Mesenchymal stem cell (in vitro differentiated cells and primary cell): ENCODE data around the gene DNAH8.

Source experiments
- DNase-seq: peaks from one replicate; pipeline ENCODE4 v3.0.0-alpha.2; 2013
- H2AFZ ChIP-seq: one replicate; pipeline ENCODE4 v1.6.1; 2013; ENCODE audit warnings: low read depth, mild to moderate bottlenecking, control low read depth, inconsistent platforms, low read length, moderate library complexity
- H2AK5ac ChIP-seq: 2 replicates; pipeline ENCODE4 v1.6.1; 2013; ENCODE audit warnings: low read length, moderate library complexity, mild to moderate bottlenecking, inconsistent platforms; ENCODE audit not compliant: severe bottlenecking
- H2BK120ac ChIP-seq: one replicate; pipeline ENCODE4 v1.6.1; 2013; ENCODE audit warnings: low read depth, mild to moderate bottlenecking, inconsistent platforms, low read length, moderate library complexity
- H2BK12ac ChIP-seq, 2 experiments: one replicate each; pipeline ENCODE4 v1.6.1; 2013; ENCODE audit warnings: inconsistent platforms in 2 of 2, low read length in 2 of 2, mild to moderate bottlenecking in 2 of 2, moderate library complexity in 2 of 2, control low read depth in 1 of 2
- H2BK15ac ChIP-seq: one replicate; pipeline ENCODE4 v1.6.1; 2013; ENCODE audit warnings: mild to moderate bottlenecking, low read depth, inconsistent platforms; ENCODE audit not compliant: poor library complexity, severe bottlenecking
- H2BK5ac ChIP-seq: 2 replicates; pipeline ENCODE4 v1.6.1; 2013; ENCODE audit warnings: low read depth, mild to moderate bottlenecking, low read length, control low read depth, inconsistent platforms; ENCODE audit not compliant: poor library complexity, severe bottlenecking
- H3K14ac ChIP-seq, 2 experiments: one replicate each; pipeline ENCODE4 v1.6.1; 2013; ENCODE audit warnings: inconsistent platforms in 2 of 2, low read length in 2 of 2, control low read depth in 1 of 2, mild to moderate bottlenecking in 1 of 2, moderate library complexity in 1 of 2
- H3K18ac ChIP-seq, 2 experiments: one replicate each; pipeline ENCODE4 v1.6.1; 2013; ENCODE audit warnings: inconsistent platforms in 2 of 2, low read length in 2 of 2, control low read depth in 1 of 2, low read depth in 1 of 2, mild to moderate bottlenecking in 1 of 2
- H3K23ac ChIP-seq, 2 experiments: one replicate each; pipeline ENCODE4 v1.6.1; 2013; ENCODE audit warnings: inconsistent platforms in 2 of 2, low read length in 2 of 2, mild to moderate bottlenecking in 2 of 2, moderate library complexity in 2 of 2, control low read depth in 1 of 2
- H3K27ac ChIP-seq: 2 replicates; pipeline ENCODE4 v1.5.1; 2013; ENCODE audit warnings: mild to moderate bottlenecking, moderate library complexity, low read length, control low read depth, inconsistent platforms; ENCODE audit not compliant: poor library complexity, severe bottlenecking
- H3K27me3 ChIP-seq, 2 experiments: 2 replicates each; pipeline versions ENCODE4 v1.6.1 to v1.7.0; 2013; ENCODE audit warnings: low read length in 2 of 2, mild to moderate bottlenecking in 2 of 2, moderate library complexity in 2 of 2, control low read depth in 1 of 2, inconsistent platforms in 1 of 2; ENCODE audit not compliant: control insufficient read depth in 1 of 2, insufficient read depth in 1 of 2
- H3K36me3 ChIP-seq, 2 experiments: 2 replicates each; pipeline versions ENCODE4 v1.6.1 to v1.7.0; 2013; ENCODE audit warnings: low read length in 2 of 2, control low read depth in 1 of 2, inconsistent platforms in 1 of 2, low read depth in 1 of 2, mild to moderate bottlenecking in 1 of 2; ENCODE audit not compliant: insufficient read depth in 2 of 2, control insufficient read depth in 1 of 2
- H3K4ac ChIP-seq, 2 experiments: one replicate each; pipeline ENCODE4 v1.6.1; 2013; ENCODE audit warnings: inconsistent platforms in 2 of 2, low read length in 2 of 2, mild to moderate bottlenecking in 2 of 2, moderate library complexity in 2 of 2, control low read depth in 1 of 2, low read depth in 1 of 2
- H3K4me1 ChIP-seq: 2 replicates; pipeline ENCODE4 v1.6.1; 2013; ENCODE audit warnings: low read depth, low read length, control low read depth; ENCODE audit not compliant: control insufficient read depth, insufficient read depth
- H3K4me2 ChIP-seq: 2 replicates; pipeline ENCODE4 v1.6.1; 2013; ENCODE audit warnings: low read length, mild to moderate bottlenecking, inconsistent platforms; ENCODE audit not compliant: poor library complexity, severe bottlenecking
- H3K4me3 ChIP-seq, 2 experiments: 2 replicates each; pipeline versions ENCODE4 v1.5.1 to v1.7.0; 2013; ENCODE audit warnings: low read length in 2 of 2, mild to moderate bottlenecking in 2 of 2, control low read depth in 1 of 2, low read depth in 1 of 2; ENCODE audit not compliant: insufficient read depth in 1 of 2
- H3K79me1 ChIP-seq: replicated peaks from 2 replicates; pipeline ENCODE4 v1.6.1; 2013; ENCODE audit warnings: mild to moderate bottlenecking, control low read depth, low read length, inconsistent platforms; ENCODE audit not compliant: poor library complexity, severe bottlenecking
- H3K9ac ChIP-seq: 2 replicates; pipeline ENCODE4 v1.7.0; 2013; ENCODE audit warnings: mild to moderate bottlenecking, low read length, moderate library complexity
- H3K9me3 ChIP-seq: 2 replicates; pipeline ENCODE4 v1.7.0; 2013; ENCODE audit warnings: mild to moderate bottlenecking, low read length; ENCODE audit not compliant: control insufficient read depth
- H4K8ac ChIP-seq: one replicate; pipeline ENCODE4 v1.6.1; 2013; ENCODE audit warnings: inconsistent platforms, mild to moderate bottlenecking, low read length, moderate library complexity
- H4K91ac ChIP-seq: one replicate; pipeline ENCODE4 v1.6.1; 2013; ENCODE audit warnings: mild to moderate bottlenecking, low read length, inconsistent platforms
- WGBS: methylation state at CpG from one replicate; pipeline ENCODE4 v1.1.7; 2013; ENCODE audit warnings: mixed read lengths; 5-methylcytosine and 5-hydroxymethylcytosine counted together

Gene DNAH8

GRCh38 chr6:38676236-38676973 lies 38.7 kb upstream of the DNAH8 start:
- Histone ChIP-seq H3K23ac (no peak overlapping the region), H3K4me1 (peaks cover 2% of the 10 kb centered on the region), H3K27ac (no peak overlapping the region), H2BK120ac (no peak overlapping the region), H3K4me2 (no peak overlapping the region), H2BK12ac (no peak overlapping the region), H4K8ac (no peak overlapping the region), H3K36me3 (peaks cover 19 to 59% of the 10 kb centered on the region in 2 experiments), H3K4ac (no peak overlapping the region), H3K79me1 (peaks cover 11% of the 10 kb centered on the region), H4K91ac (no peak overlapping the region), H3K9me3 (no peaks in the 10 kb centered on the region), H2BK5ac (no peak overlapping the region), H3K18ac (no peak overlapping the region), H3K9ac (no peak overlapping the region), H3K4me3 (no peak overlapping the region), H3K27me3 (no peaks in the 10 kb centered on the region), H2AK5ac (no peak overlapping the region), H2AFZ (no peak overlapping the region), H3K14ac (no peak overlapping the region), H2BK15ac (no peak overlapping the region)
- no peak for DNase-seq
- WGBS = 100% methylated on average over 1 of the region's 2 CpGs

GRCh38 chr6:38676974-38677544 lies 38.1 kb upstream of the DNAH8 start:
- no peaks in the 10 kb centered on the region for H3K9me3 ChIP-seq
- no peak overlapping the region for H4K91ac ChIP-seq
- 86% methylated on average over 1 of the region's 1 CpG for WGBS
- DNase-seq = no peak
- no peak overlapping the region for H3K18ac ChIP-seq
- no peaks in the 10 kb centered on the region for H3K27me3 ChIP-seq
- H2BK15ac ChIP-seq = no peak overlapping the region
- H2AK5ac ChIP-seq = no peak overlapping the region
- H2BK120ac ChIP-seq = no peak overlapping the region
- no peak overlapping the region for H2AFZ ChIP-seq
- H3K14ac ChIP-seq = peak overlapping the region in 1 of 2 experiments; percentile 28
- peaks cover 19 to 65% of the 10 kb centered on the region in 2 experiments for H3K36me3 ChIP-seq
- no peak overlapping the region for H4K8ac ChIP-seq
- H3K4me3 ChIP-seq = no peak overlapping the region
- H2BK5ac ChIP-seq = no peak overlapping the region
- H3K4ac ChIP-seq = no peak overlapping the region
- H3K27ac ChIP-seq = no peak overlapping the region
- H3K4me1 ChIP-seq = peaks cover 2% of the 10 kb centered on the region
- no peak overlapping the region for H2BK12ac ChIP-seq
- H3K9ac ChIP-seq = no peak overlapping the region
- H3K23ac ChIP-seq = no peak overlapping the region
- peaks cover 13% of the 10 kb centered on the region for H3K79me1 ChIP-seq
- no peak overlapping the region for H3K4me2 ChIP-seq

DNA sequence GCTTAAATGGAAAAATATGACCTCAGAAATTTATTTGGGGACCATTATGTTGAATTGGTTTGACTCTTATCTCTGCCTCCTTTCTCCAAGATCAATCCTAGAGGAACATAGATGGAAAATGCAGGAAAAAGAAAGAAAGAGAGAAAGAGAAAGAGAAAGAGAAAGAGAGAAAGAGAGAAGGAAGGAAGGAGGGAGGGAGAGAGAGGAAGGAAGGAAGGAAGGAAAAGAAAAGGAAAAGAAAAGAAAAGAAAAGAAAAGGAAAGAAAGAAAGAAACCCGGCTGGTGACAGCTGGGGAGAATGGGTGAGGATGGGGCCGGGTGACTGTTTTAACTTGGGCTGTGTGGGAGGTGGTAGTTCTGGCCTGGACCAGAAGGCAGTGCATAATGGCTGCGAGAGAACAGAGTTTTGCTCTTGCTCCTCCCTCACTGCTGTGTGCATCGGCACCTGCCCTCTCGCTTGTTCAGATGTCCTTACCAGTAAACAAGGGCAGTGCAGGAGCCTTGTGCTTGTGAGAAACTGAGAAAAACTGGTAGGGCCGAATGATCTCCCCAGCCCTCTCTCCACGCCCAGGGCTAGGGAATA lies 36.8 kb upstream of the DNAH8 start:
- Histone ChIP-seq H3K9ac (no peak overlapping the region), H3K4ac (no peak overlapping the region), H3K18ac (no peak overlapping the region), H3K23ac (no peak overlapping the region), H2BK120ac (no peak overlapping the region), H4K8ac (no peak overlapping the region), H2BK15ac (no peak overlapping the region), H2BK5ac (no peak overlapping the region), H3K4me2 (no peak overlapping the region), H3K27me3 (no peaks in the 10 kb centered on the region), H2AK5ac (no peak overlapping the region), H4K91ac (no peak overlapping the region), H3K4me1 (peaks cover 2% of the 10 kb centered on the region), H3K9me3 (no peaks in the 10 kb centered on the region), H3K36me3 (peaks cover 19 to 77% of the 10 kb centered on the region in 2 experiments), H2BK12ac (no peak overlapping the region), H3K27ac (no peak overlapping the region), H3K14ac (no peak overlapping the region), H2AFZ (no peak overlapping the region), H3K79me1 (peaks cover 13% of the 10 kb centered on the region), H3K4me3 (no peak overlapping the region)
- 96% methylated on average over 7 of the region's 7 CpGs for WGBS
- DNase-seq = no peak

DNA sequence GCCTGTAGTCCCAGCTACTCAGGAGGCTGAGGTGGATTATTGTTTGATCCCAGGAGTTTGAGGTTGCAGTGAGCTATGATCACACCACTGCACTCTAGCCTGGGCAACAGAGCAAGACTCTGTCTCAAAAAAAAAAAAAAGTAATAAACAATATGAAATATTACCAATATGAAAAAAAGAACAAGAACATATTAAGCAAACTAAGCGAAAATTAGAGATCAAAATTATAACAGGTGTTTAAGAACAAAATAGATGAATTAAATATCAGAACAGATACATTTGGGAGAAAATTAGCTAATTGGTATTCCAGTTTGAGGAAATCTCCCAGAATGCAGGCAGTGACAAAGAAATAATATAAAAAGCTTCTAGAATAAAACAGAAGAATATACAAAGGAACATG lies 35.4 kb upstream of the DNAH8 start:
- Histone ChIP-seq H2BK120ac (no peak overlapping the region), H4K91ac (no peak overlapping the region), H3K79me1 (peaks cover 16% of the 10 kb centered on the region), H3K27me3 (no peaks in the 10 kb centered on the region), H2AK5ac (no peak overlapping the region), H3K14ac (no peak overlapping the region), H3K18ac (no peak overlapping the region), H2BK12ac (no peak overlapping the region), H3K9ac (no peak overlapping the region), H3K27ac (no peak overlapping the region), H3K23ac (no peak overlapping the region), H3K4me1 (peaks cover 2% of the 10 kb centered on the region), H3K36me3 (peaks cover 21 to 85% of the 10 kb centered on the region in 2 experiments), H3K4me2 (no peak overlapping the region), H2BK15ac (no peak overlapping the region), H4K8ac (no peak overlapping the region), H3K9me3 (no peaks in the 10 kb centered on the region), H3K4me3 (no peak overlapping the region), H3K4ac (no peak overlapping the region), H2BK5ac (no peak overlapping the region), H2AFZ (no peak overlapping the region)
- DNase-seq = no peak
- no CpG with 5 or more reads among the region's 1 CpG for WGBS
